ENCODE measurements around the gene UST. TPM values are rescaled to one million over a fixed set of nuclear protein-coding genes. Genes with fewer than 3 reads are reported as not detected.

The UST gene
- total RNA-seq, 1 experiment from 2014 or later = 6.1 TPM

DNA sequence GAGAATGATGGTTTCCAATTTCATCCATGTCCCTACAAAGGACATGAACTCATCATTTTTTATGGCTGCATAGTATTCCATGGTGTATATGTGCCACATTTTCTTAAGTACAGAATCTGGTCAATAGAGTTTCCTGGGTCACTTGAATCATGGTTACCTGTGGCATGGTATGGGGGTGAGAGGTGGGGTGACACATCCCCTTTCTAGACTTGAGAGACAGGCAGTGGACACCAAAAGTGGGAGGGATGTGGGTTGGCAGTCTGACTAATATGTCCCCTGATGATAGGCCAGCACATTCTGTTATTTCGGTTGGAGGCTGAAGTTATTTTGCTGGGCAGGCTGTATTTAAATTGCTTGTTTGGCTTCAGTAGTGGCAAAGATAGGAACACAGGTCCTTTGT, 78.1 kb downstream of the UST start:
- Histone ChIP-seq H3K9me3 (ENCODE audit: control insufficient read depth in 1 of 2, insufficient read depth in 1 of 2, low read depth in 1 of 2, low read length in 2 of 2) (no peaks in the 10 kb centered on the region), H3K4me2 (ENCODE audit: low read length) (no peak overlapping the region), H3K27me3 (ENCODE audit: insufficient read depth, low read length) (peaks cover 3% of the 10 kb centered on the region; the same call in 1 of the 2 replicates), H3K9me2 (ENCODE audit: insufficient read depth) (no peaks in the 10 kb centered on the region), H3K36me3 (ENCODE audit: control insufficient read depth in 1 of 2, insufficient read depth in 2 of 2, low read length in 2 of 2) (no peaks in the 10 kb centered on the region), H4K20me1 (ENCODE audit: insufficient read depth) (no peaks in the 10 kb centered on the region), H3K4me1 (ENCODE audit: control insufficient read depth in 1 of 2, insufficient read depth in 2 of 2, low read length in 2 of 2) (no peaks in the 10 kb centered on the region), H2AFZ (ENCODE audit: low read depth, low read length, poor library complexity, severe bottlenecking) (no peak overlapping the region), H3K4me3 (replicated peaks in 1 of 2; ENCODE audit: low read depth in 1 of 2, low read length in 2 of 2) (no peak overlapping the region), H3K27ac (ENCODE audit: low read depth, low read length) (no peak overlapping the region), H3K79me2 (ENCODE audit: insufficient read depth, low read length) (no peaks in the 10 kb centered on the region), H3K9ac (ENCODE audit: low read length) (no peak overlapping the region)
- BruUV-seq (replicated peaks) = no TSS peak
- RAD21 ChIA-PET (ENCODE audit: low non-redundant PET in 1 of 2, low total read pairs in 2 of 2, uncharacterized antibody in 2 of 2, unreplicated experiment in 2 of 2) = no interaction called here
- CTCF ChIA-PET = no interaction called here
- no peak for DNase-seq (ENCODE audit: low read depth, low spot score)
- TF ChIP-seq TCF7L2 (IDR thresholded peaks at IDR 0.05; ENCODE audit: borderline replicate concordance, extremely low read depth, insufficient read depth, insufficient read length) (no peak), JUND (IDR thresholded peaks at IDR 0.05) (no peak), POLR2AphosphoS5 (IDR thresholded peaks at IDR 0.05; ENCODE audit: low read depth, low read length) (no peak), EZH2phosphoT487 (IDR thresholded peaks at IDR 0.05; ENCODE audit: borderline replicate concordance) (no peak), CBX3 (IDR thresholded peaks at IDR 0.05; ENCODE audit: low read depth) (no peak), YY1 (IDR thresholded peaks at IDR 0.05; ENCODE audit: extremely low read depth, insufficient replicate concordance, low read depth, low read length) (no peak), ELF1 (IDR thresholded peaks at IDR 0.05; ENCODE audit: borderline replicate concordance, low read depth) (no peak)
- TF ChIP-seq, protein P1, sequence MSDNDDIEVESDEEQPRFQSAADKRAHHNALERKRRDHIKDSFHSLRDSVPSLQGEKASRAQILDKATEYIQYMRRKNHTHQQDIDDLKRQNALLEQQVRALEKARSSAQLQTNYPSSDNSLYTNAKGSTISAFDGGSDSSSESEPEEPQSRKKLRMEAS (IDR thresholded peaks at IDR 0.05) = no peak
- TF ChIP-seq, protein P2, sequence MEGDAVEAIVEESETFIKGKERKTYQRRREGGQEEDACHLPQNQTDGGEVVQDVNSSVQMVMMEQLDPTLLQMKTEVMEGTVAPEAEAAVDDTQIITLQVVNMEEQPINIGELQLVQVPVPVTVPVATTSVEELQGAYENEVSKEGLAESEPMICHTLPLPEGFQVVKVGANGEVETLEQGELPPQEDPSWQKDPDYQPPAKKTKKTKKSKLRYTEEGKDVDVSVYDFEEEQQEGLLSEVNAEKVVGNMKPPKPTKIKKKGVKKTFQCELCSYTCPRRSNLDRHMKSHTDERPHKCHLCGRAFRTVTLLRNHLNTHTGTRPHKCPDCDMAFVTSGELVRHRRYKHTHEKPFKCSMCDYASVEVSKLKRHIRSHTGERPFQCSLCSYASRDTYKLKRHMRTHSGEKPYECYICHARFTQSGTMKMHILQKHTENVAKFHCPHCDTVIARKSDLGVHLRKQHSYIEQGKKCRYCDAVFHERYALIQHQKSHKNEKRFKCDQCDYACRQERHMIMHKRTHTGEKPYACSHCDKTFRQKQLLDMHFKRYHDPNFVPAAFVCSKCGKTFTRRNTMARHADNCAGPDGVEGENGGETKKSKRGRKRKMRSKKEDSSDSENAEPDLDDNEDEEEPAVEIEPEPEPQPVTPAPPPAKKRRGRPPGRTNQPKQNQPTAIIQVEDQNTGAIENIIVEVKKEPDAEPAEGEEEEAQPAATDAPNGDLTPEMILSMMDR (IDR thresholded peaks at IDR 0.05 in 2 of 3, conservative IDR thresholded peaks at IDR 0.05 in 1 of 3; ENCODE audit: borderline replicate concordance in 1 of 3, insufficient read depth in 1 of 3, low read depth in 2 of 3, low read length in 2 of 3) = no peak
- TF ChIP-seq, protein P3, sequence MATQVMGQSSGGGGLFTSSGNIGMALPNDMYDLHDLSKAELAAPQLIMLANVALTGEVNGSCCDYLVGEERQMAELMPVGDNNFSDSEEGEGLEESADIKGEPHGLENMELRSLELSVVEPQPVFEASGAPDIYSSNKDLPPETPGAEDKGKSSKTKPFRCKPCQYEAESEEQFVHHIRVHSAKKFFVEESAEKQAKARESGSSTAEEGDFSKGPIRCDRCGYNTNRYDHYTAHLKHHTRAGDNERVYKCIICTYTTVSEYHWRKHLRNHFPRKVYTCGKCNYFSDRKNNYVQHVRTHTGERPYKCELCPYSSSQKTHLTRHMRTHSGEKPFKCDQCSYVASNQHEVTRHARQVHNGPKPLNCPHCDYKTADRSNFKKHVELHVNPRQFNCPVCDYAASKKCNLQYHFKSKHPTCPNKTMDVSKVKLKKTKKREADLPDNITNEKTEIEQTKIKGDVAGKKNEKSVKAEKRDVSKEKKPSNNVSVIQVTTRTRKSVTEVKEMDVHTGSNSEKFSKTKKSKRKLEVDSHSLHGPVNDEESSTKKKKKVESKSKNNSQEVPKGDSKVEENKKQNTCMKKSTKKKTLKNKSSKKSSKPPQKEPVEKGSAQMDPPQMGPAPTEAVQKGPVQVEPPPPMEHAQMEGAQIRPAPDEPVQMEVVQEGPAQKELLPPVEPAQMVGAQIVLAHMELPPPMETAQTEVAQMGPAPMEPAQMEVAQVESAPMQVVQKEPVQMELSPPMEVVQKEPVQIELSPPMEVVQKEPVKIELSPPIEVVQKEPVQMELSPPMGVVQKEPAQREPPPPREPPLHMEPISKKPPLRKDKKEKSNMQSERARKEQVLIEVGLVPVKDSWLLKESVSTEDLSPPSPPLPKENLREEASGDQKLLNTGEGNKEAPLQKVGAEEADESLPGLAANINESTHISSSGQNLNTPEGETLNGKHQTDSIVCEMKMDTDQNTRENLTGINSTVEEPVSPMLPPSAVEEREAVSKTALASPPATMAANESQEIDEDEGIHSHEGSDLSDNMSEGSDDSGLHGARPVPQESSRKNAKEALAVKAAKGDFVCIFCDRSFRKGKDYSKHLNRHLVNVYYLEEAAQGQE (IDR thresholded peaks at IDR 0.05; ENCODE audit: low read depth) = no peak
- POLR2A ChIA-PET = no interaction called here
- intact Hi-C loops (cut with micrococcal nuclease) = no loop called here
- ATAC-seq = no peak
